Adrenal gland (tissue), 5 donors: ENCODE data around the gene PAX5.

Experiments used
- CTCF ChIP-seq, 6 experiments: fragments of 450-650 bp in 4 of 6; fragments of 200-600 bp in 2 of 6; sonication (generic) in 1 of 6; IDR thresholded peaks; 1 replicate in 5 of 6; 2 replicates in 1 of 6; pipeline versions ENCODE4 v1.5.1 to v1.8.0; 2016 to 2021; ENCODE audit warnings: antibody characterized with exemption in 6 of 6, mild to moderate bottlenecking in 2 of 6, moderate library complexity in 1 of 6
- POLR2A ChIP-seq, 2 donors: fragments of 450-650 bp; IDR thresholded peaks; one replicate each; pipeline ENCODE4 v1.6.1; 2017; ENCODE audit warnings: antibody characterized with exemption in 2 of 2, mild to moderate bottlenecking in 2 of 2, moderate library complexity in 1 of 2
- donor health status: DM: no; HTN: no; CAD: no.

GRCh38 chr9:36959681-36960574 is 74.1 kb downstream of the PAX5 start:
- TF ChIP-seq CTCF (IDR thresholded peaks at IDR 0.05) (no peak), POLR2A (IDR thresholded peaks at IDR 0.05) (no peak)
